NCI-H510A (cell line): ENCODE measurements around the gene NTN3.
A peak's percentile ranks its signal among the peaks of the same experiment; 100 is the strongest.
"Not testable (repeated sequence)": the region's sequence is repeated elsewhere in the genome, so short reads cannot be mapped to it uniquely, and the experiment has no call there.

Experiments used
- DNase-seq: peaks from one replicate; lab custom pipeline; 2025; lab: John Stamatoyannopoulos, UW

NTN3 gene

GRCh38 chr16:2441143-2441804 is 29.8 kb upstream of the NTN3 start:
- DNase-seq: not testable (repeated sequence)

GRCh38 chr16:2443555-2443954 is 27.5 kb upstream of the NTN3 start:
- no peak for DNase-seq

GRCh38 chr16:2447920-2448583 is 23.0 kb upstream of the NTN3 start:
- no peak for DNase-seq

GRCh38 chr16:2449118-2449517 is 22.0 kb upstream of the NTN3 start:
- no peak for DNase-seq

GRCh38 chr16:2450535-2450934 is 20.6 kb upstream of the NTN3 start:
- no peak for DNase-seq

- no peak for DNase-seq
Measured at GRCh38 chr16:2450975-2451381, 20.1 kb upstream of the NTN3 start.

GRCh38 chr16:2451851-2452320 is 19.2 kb upstream of the NTN3 start:
- no peak for DNase-seq

GRCh38 chr16:2452650-2453049 is 18.4 kb upstream of the NTN3 start:
- DNase-seq: no peak

GRCh38 chr16:2455081-2455845 is 15.8 kb upstream of the NTN3 start:
- no peak for DNase-seq

GRCh38 chr16:2456551-2457153 is 14.4 kb upstream of the NTN3 start:
- DNase-seq: no peak

- DNase-seq: no peak
Measured at GRCh38 chr16:2457267-2457666, 13.8 kb upstream of the NTN3 start.

- no peak for DNase-seq
Measured at GRCh38 chr16:2457946-2458345, 13.2 kb upstream of the NTN3 start.

- no peak for DNase-seq
Measured at GRCh38 chr16:2458887-2459646, 12.0 kb upstream of the NTN3 start.

GRCh38 chr16:2459647-2460390 is 11.3 kb upstream of the NTN3 start, which contains the start of gene TEDC2:
Gene TEDC2 (plus strand): TSS chr16:2460109. CDS start chr16:2460145, 36 bp downstream.
- DNase-seq: peak; percentile 88

GRCh38 chr16:2460391-2460713 is 10.7 kb upstream of the NTN3 start:
- no peak for DNase-seq

GRCh38 chr16:2460916-2461315 is 10.2 kb upstream of the NTN3 start:
- DNase-seq: no peak

GRCh38 chr16:2462031-2462866 is 8.8 kb upstream of the NTN3 start:
- no peak for DNase-seq

GRCh38 chr16:2464333-2464732 is 6.8 kb upstream of the NTN3 start:
- DNase-seq: no peak

- DNase-seq: no peak
Measured at GRCh38 chr16:2465653-2466415, 5.3 kb upstream of the NTN3 start.
